Right lobe of liver (tissue), 6 donors: ENCODE results near the gene APPBP2. TPM values are rescaled to one million over a fixed set of nuclear protein-coding genes. Genes with fewer than 3 reads are reported as not detected.

Source experiments
- ATAC-seq, 4 donors: fragments of 200-7000 bp; cut with Tn5 transposase; one replicate each; pipeline ENCODE4 v1.9.1; 2020; ENCODE audit warnings: mild to moderate bottlenecking in 4 of 4, moderate library complexity in 4 of 4
- DNase-seq, 3 donors: peaks; one replicate each; pipeline ENCODE4 v3.0.0-alpha.2; 2020
- H3K27ac ChIP-seq, 3 donors: fragments of 200-600 bp; one replicate each; pipeline ENCODE4 v1.8.0; 2022
- H3K27me3 ChIP-seq, 2 donors: fragments of 200-600 bp; one replicate each; pipeline ENCODE4 v1.8.0; 2022
- H3K36me3 ChIP-seq, 4 donors: fragments of 200-600 bp; sonication (generic) in 1 of 4; one replicate each; pipeline versions ENCODE4 v1.5.1 to v1.8.0; 2017 to 2022; ENCODE audit warnings: control low read depth in 1 of 4
- H3K4me1 ChIP-seq, 4 donors: fragments of 200-600 bp; sonication (generic) in 1 of 4; one replicate each; pipeline versions ENCODE4 v1.5.1 to v1.8.0; 2017 to 2022; ENCODE audit warnings: control low read depth in 1 of 4
- H3K4me3 ChIP-seq, 3 donors: fragments of 200-600 bp; one replicate each; pipeline ENCODE4 v1.8.0; 2022
- H3K9me3 ChIP-seq, 4 donors: fragments of 200-600 bp; sonication (generic) in 1 of 4; one replicate each; pipeline versions ENCODE4 v1.5.1 to v1.8.0; 2017 to 2022; ENCODE audit warnings: control low read depth in 1 of 4
- POLR2A ChIP-seq: fragments of 450-650 bp; IDR thresholded peaks from one replicate; pipeline ENCODE4 v1.6.1; 2017; ENCODE audit warnings: antibody characterized with exemption, mild to moderate bottlenecking
- WGBS: methylation state at CpG from one replicate; pipeline ENCODE4 v1.1.6; 2018; ENCODE audit warnings: low coverage, low lambda C conversion rate; ENCODE audit not compliant: insufficient coverage; ENCODE audit errors: missing lambda C conversion rate; 5-methylcytosine and 5-hydroxymethylcytosine counted together
- intact Hi-C, 2 donors: fragments of 100-400 bp; cut with DNase I; formaldehyde crosslinking; loops; one replicate each; pipeline versions ENCODE4 v1.11.2 to v1.14.1; 2022
- total RNA-seq, 6 experiments: library from RNA; depleted of rRNA in 2 of 6; stranded (reverse); fragments of >200 nt in 2 of 6; fragmentation: NEBNext Ultra II Directional in 3 of 6; extraction: Animal tissue kit (Norgen Biotek cat#: 25700) in 3 of 6; gene quantifications; one replicate each; pipeline versions ENCODE4 v1.1.0 to v1.2.4, GENCODE V29; 2016 to 2023
- TF ChIP-seq, protein P1 (sequence below), 4 donors: fragments of 200-600 bp in 3 of 4; fragments of 450-650 bp in 1 of 4; IDR thresholded peaks; one replicate each; pipeline versions ENCODE4 v1.5.1 to v1.8.0; 2016 to 2022; ENCODE audit warnings: antibody characterized with exemption in 4 of 4, mild to moderate bottlenecking in 2 of 4
- donor health status: DM: no; HTN: yes; CAD: no.
- donor health status: DM: no; HTN: no; CAD: no.
- donor health status: DM: no; HTN: no; CAD: no.
- donor health status: DM: no; HTN: yes; CAD: no.
- donor health status: DM: no; HTN: yes; CAD: no.

APPBP2 gene
- total RNA-seq, 6 experiments from 2014 or later, result 8.7 to 19.3 (median 13.0) TPM

GRCh38 chr17:60510723-60511122 lies 15.3 kb downstream of the APPBP2 start:
- no peak for ATAC-seq

DNA sequence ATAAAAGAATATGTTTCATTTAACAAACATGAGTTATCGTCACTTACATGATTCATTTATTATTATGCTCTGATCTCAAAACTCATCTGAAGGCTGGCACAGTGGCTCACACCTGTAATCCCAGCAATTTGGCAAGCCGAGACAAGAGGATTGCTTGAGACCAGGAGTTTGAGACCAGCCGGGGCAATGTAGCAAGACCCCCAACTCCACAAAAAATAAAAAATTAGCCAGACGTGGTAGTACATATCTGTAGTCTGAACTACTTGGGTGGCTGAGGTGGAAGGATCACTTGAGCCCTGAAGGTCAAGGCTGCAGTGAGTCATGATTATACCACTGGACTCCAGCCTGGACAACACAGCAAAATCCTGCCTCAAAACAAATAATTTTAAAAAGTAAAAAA lies 16.0 kb downstream of the APPBP2 start:
- no peak overlapping the region for H3K4me3 ChIP-seq
- no peaks in the 10 kb centered on the region for H3K36me3 ChIP-seq
- WGBS, result 90% methylated on average over 3 of the region's 4 CpGs
- DNase-seq, result no peak
- H3K4me1 ChIP-seq, result no peaks in the 10 kb centered on the region
- H3K27me3 ChIP-seq, result no peaks in the 10 kb centered on the region
- no peak overlapping the region for H3K27ac ChIP-seq
- no peaks in the 10 kb centered on the region for H3K9me3 ChIP-seq
- TF ChIP-seq, protein P1, sequence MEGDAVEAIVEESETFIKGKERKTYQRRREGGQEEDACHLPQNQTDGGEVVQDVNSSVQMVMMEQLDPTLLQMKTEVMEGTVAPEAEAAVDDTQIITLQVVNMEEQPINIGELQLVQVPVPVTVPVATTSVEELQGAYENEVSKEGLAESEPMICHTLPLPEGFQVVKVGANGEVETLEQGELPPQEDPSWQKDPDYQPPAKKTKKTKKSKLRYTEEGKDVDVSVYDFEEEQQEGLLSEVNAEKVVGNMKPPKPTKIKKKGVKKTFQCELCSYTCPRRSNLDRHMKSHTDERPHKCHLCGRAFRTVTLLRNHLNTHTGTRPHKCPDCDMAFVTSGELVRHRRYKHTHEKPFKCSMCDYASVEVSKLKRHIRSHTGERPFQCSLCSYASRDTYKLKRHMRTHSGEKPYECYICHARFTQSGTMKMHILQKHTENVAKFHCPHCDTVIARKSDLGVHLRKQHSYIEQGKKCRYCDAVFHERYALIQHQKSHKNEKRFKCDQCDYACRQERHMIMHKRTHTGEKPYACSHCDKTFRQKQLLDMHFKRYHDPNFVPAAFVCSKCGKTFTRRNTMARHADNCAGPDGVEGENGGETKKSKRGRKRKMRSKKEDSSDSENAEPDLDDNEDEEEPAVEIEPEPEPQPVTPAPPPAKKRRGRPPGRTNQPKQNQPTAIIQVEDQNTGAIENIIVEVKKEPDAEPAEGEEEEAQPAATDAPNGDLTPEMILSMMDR (IDR thresholded peaks at IDR 0.05), result no peak
- no peak for TF ChIP-seq POLR2A
- intact Hi-C loops, result no loop called here
- ATAC-seq, result no peak

More at GRCh38 chr17:60510723-60511122, 15.3 kb downstream of the APPBP2 start:
- no peak overlapping the region for H3K4me3 ChIP-seq
- no peaks in the 10 kb centered on the region for H3K36me3 ChIP-seq
- H3K27me3 ChIP-seq, result no peaks in the 10 kb centered on the region
- TF ChIP-seq, protein P1 (IDR thresholded peaks at IDR 0.05), result no peak
- no peak for TF ChIP-seq POLR2A
- H3K27ac ChIP-seq, result no peak overlapping the region
- intact Hi-C loops, result no loop called here
- no peak for DNase-seq
- no peaks in the 10 kb centered on the region for H3K9me3 ChIP-seq
- H3K4me1 ChIP-seq, result no peaks in the 10 kb centered on the region

DNA sequence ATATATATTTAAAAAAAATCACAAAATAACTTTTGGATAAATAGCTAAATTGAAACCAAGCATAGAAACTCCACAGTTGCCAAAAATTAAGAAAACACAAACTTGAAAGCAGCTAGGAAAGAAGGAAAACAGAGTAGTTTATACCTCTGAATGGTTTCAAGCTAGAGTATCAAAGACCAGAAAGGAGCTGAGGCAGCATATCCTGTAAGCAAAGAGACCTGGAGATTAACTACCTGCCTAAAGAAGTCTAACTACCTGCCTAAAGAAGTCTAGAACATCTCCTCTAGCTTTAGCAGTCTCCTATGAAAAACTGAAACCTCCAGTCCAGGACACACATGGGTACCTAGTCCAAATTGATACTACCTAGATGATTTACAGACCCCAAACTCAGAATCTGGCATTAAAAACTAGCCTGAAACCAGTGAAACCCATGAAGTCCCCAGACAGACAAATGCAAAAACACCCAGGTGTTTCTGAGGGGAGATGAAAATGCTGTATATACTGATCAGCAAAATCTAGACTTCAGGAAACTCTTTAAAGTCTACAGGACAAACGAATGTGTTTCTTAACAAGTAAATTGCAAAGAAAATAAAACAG lies 17.6 kb downstream of the APPBP2 start:
- no peak for DNase-seq
- Histone ChIP-seq H3K4me1 (no peaks in the 10 kb centered on the region), H3K9me3 (no peaks in the 10 kb centered on the region), H3K4me3 (no peak overlapping the region), H3K36me3 (no peaks in the 10 kb centered on the region), H3K27ac (no peak overlapping the region), H3K27me3 (no peaks in the 10 kb centered on the region)
- TF ChIP-seq, protein P1 (IDR thresholded peaks at IDR 0.05), result no peak
- no peak for TF ChIP-seq POLR2A
- intact Hi-C loops, result no loop called here
- 62% methylated on average over 1 of the region's 1 CpG for WGBS
- no peak for ATAC-seq

- DNase-seq, result no peak
- no peaks in the 10 kb centered on the region for H3K27me3 ChIP-seq
- no peaks in the 10 kb centered on the region for H3K9me3 ChIP-seq
- no peaks in the 10 kb centered on the region for H3K4me1 ChIP-seq
- intact Hi-C loops, result no loop called here
- no peak overlapping the region for H3K27ac ChIP-seq
- H3K4me3 ChIP-seq, result no peak overlapping the region
- ATAC-seq, result peak in 2 of 4 donors; percentile 38 to 40
- no peaks in the 10 kb centered on the region for H3K36me3 ChIP-seq
- 40% methylated on average over 1 of the region's 1 CpG for WGBS
- TF ChIP-seq POLR2A, result no peak
- TF ChIP-seq, protein P1 (IDR thresholded peaks at IDR 0.05), result no peak
Observed at GRCh38 chr17:60506312-60506711, 19.7 kb downstream of the APPBP2 start.

GRCh38 chr17:60502145-60502544 lies 23.9 kb downstream of the APPBP2 start:
- H3K36me3 ChIP-seq, result peaks cover 0 to 6% (median 0%) of the 10 kb centered on the region in 4 donors
- no peaks in the 10 kb centered on the region for H3K27me3 ChIP-seq
- DNase-seq (no peak), ATAC-seq (no peak)
- 96% methylated on average over 4 of the region's 4 CpGs for WGBS
- H3K4me3 ChIP-seq, result no peak overlapping the region
- H3K27ac ChIP-seq, result no peak overlapping the region
- no peak for TF ChIP-seq POLR2A
- TF ChIP-seq, protein P1 (IDR thresholded peaks at IDR 0.05), result no peak
- H3K9me3 ChIP-seq, result no peaks in the 10 kb centered on the region
- intact Hi-C loops, result loop anchor here in 1 of 2 donors (5.0 kb wide), 1 partner anchor 70 kb away; no protein-coding TSS in a partner anchor
- H3K4me1 ChIP-seq, result no peaks in the 10 kb centered on the region
